Astrocyte (in vitro differentiated cells and primary cell): ENCODE measurements around the gene MOV10L1. TPM values are rescaled to one million over a fixed set of nuclear protein-coding genes. Genes with fewer than 3 reads are reported as not detected.

Source experiments
- DNase-seq: peaks from one replicate; pipeline ENCODE4 v3.0.0-alpha.2; 2010; ENCODE audit warnings: low read depth
- FAIRE-seq: peaks from 2 replicates; lab custom pipeline; 2011; peaks lifted over from hg19 to GRCh38; lab: Jason Lieb, UNC
- H2AFZ ChIP-seq: 2 replicates; pipeline ENCODE4 v1.6.0; 2012; ENCODE audit warnings: low read depth, low read length, inconsistent platforms
- H3K27ac ChIP-seq: 2 replicates; pipeline ENCODE4 v1.5.1; 2011; ENCODE audit warnings: low read depth, low read length, inconsistent platforms
- H3K27me3 ChIP-seq: 2 replicates; pipeline ENCODE4 v1.6.0; 2011; ENCODE audit warnings: low read length, inconsistent platforms; ENCODE audit not compliant: insufficient read depth
- H3K36me3 ChIP-seq: 2 replicates; pipeline ENCODE4 v1.5.1; 2011; ENCODE audit warnings: low read length, inconsistent platforms; ENCODE audit not compliant: insufficient read depth
- H3K4me1 ChIP-seq: 2 replicates; pipeline ENCODE4 v1.5.1; 2011; ENCODE audit warnings: low read length, inconsistent platforms; ENCODE audit not compliant: insufficient read depth
- H3K4me2 ChIP-seq: 2 replicates; pipeline ENCODE4 v1.6.0; 2012; ENCODE audit warnings: low read length, inconsistent platforms
- H3K4me3 ChIP-seq: 2 replicates; pipeline ENCODE4 v1.5.1; 2011; ENCODE audit warnings: low read depth, mild to moderate bottlenecking, low read length, inconsistent platforms; ENCODE audit not compliant: insufficient read depth
- H3K79me2 ChIP-seq: 2 replicates; pipeline ENCODE4 v1.6.0; 2012; ENCODE audit warnings: mild to moderate bottlenecking, low read length, inconsistent platforms; ENCODE audit not compliant: insufficient read depth
- H3K9ac ChIP-seq: 2 replicates; pipeline ENCODE4 v1.6.0; 2012; ENCODE audit warnings: mild to moderate bottlenecking, low read length, inconsistent platforms
- H3K9me3 ChIP-seq: 2 replicates; pipeline ENCODE4 v1.5.1; 2012; ENCODE audit warnings: low read depth, mild to moderate bottlenecking, low read length, inconsistent platforms; ENCODE audit not compliant: insufficient read depth
- H4K20me1 ChIP-seq: 2 replicates; pipeline ENCODE4 v1.6.0; 2012; ENCODE audit warnings: low read length, inconsistent platforms; ENCODE audit not compliant: insufficient read depth
- H3K27ac Mint-ChIP-seq: one replicate; pipeline ENCODE4 v1.8.0; 2021; ENCODE audit warnings: mild to moderate bottlenecking, mixed read lengths; ENCODE audit not compliant: unreplicated experiment
- H3K27me3 Mint-ChIP-seq: one replicate; pipeline ENCODE4 v1.8.0; 2021; ENCODE audit warnings: low read depth, mixed read lengths; ENCODE audit not compliant: unreplicated experiment
- H3K36me3 Mint-ChIP-seq: one replicate; pipeline ENCODE4 v1.8.0; 2021; ENCODE audit warnings: low read depth, mixed read lengths; ENCODE audit not compliant: unreplicated experiment
- H3K4me1 Mint-ChIP-seq: one replicate; pipeline ENCODE4 v1.8.0; 2021; ENCODE audit warnings: low read depth, mixed read lengths; ENCODE audit not compliant: unreplicated experiment
- H3K4me3 Mint-ChIP-seq: one replicate; pipeline ENCODE4 v1.8.0; 2021; ENCODE audit warnings: mild to moderate bottlenecking, moderate library complexity, mixed read lengths; ENCODE audit not compliant: unreplicated experiment
- H3K9me3 Mint-ChIP-seq: one replicate; pipeline ENCODE4 v1.8.0; 2021; ENCODE audit warnings: mild to moderate bottlenecking, mixed read lengths; ENCODE audit not compliant: unreplicated experiment
- EZH2 ChIP-seq: IDR thresholded peaks from 2 replicates; pipeline ENCODE4 v1.6.1; 2012; ENCODE audit warnings: mild to moderate bottlenecking, low read length, inconsistent platforms; ENCODE audit not compliant: insufficient read depth
- total RNA-seq: library from RNA; stranded (reverse); gene quantifications from 2 replicates; pipeline ENCODE4 v1.2.1, GENCODE V29; 2021
- TF ChIP-seq, protein P1 (sequence below): IDR thresholded peaks from 2 replicates; pipeline ENCODE4 v1.5.1; 2011; ENCODE audit warnings: low read depth, mild to moderate bottlenecking, inconsistent platforms, low read length, moderate library complexity; ENCODE audit not compliant: insufficient read depth

The MOV10L1 gene
- total RNA-seq, 1 donor from 2014 or later, result 0.61 TPM

DNA sequence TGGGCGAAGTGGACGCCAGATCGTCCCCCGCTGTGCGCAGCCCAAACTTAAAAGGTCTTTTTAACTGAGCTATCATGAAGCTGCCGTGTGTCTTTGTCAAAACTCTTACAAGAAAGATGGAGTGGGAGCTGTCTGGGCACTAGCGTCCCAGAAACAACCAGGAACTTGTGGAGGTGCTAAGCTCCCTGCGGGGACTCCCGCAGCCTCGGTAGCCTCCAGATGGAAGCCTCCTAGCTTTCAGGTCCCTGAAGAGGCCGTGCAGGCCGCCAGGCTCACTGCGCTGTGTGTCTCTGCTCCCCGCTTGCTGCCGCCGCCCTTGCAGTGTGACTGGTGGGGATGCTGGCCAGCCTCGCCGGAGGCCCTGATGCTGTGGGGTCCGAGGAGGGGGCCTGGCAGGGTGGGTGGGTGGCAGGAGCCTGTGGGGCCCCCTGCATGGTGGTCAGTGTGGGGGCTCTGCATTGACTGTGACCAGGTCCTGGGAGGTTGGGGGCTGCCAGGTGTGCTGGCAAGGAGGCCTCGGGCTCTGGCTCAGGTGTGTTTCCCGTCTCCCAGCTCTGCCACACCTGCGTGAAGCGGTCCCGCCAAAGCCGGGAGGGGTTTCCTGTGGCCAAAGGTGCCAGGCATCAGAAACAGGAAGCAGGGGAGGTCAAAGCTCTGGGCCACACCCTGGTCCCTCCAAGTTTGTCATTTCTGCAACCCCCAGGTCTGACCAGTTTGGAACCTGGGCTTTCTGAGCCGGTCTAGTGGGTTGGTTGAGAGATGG lies 97.1 kb downstream of the MOV10L1 start:
- peaks cover 8% of the 10 kb centered on the region for H3K4me1 Mint-ChIP-seq
- no peaks in the 10 kb centered on the region for H3K9me3 Mint-ChIP-seq
- no peaks in the 10 kb centered on the region for H3K27me3 ChIP-seq
- no peak overlapping the region for H3K27ac ChIP-seq
- no peaks in the 10 kb centered on the region for H3K27me3 Mint-ChIP-seq
- no peak overlapping the region for H2AFZ ChIP-seq
- H3K9ac ChIP-seq, result peak overlapping the region; percentile 71
- DNase-seq (no peak), FAIRE-seq (no peak)
- peaks cover 27% of the 10 kb centered on the region for H3K4me1 ChIP-seq
- no peaks in the 10 kb centered on the region for H3K36me3 ChIP-seq
- peak overlapping the region; percentile 90 for H3K4me2 ChIP-seq
- peaks cover 3% of the 10 kb centered on the region for H3K36me3 Mint-ChIP-seq
- TF ChIP-seq, protein P1, sequence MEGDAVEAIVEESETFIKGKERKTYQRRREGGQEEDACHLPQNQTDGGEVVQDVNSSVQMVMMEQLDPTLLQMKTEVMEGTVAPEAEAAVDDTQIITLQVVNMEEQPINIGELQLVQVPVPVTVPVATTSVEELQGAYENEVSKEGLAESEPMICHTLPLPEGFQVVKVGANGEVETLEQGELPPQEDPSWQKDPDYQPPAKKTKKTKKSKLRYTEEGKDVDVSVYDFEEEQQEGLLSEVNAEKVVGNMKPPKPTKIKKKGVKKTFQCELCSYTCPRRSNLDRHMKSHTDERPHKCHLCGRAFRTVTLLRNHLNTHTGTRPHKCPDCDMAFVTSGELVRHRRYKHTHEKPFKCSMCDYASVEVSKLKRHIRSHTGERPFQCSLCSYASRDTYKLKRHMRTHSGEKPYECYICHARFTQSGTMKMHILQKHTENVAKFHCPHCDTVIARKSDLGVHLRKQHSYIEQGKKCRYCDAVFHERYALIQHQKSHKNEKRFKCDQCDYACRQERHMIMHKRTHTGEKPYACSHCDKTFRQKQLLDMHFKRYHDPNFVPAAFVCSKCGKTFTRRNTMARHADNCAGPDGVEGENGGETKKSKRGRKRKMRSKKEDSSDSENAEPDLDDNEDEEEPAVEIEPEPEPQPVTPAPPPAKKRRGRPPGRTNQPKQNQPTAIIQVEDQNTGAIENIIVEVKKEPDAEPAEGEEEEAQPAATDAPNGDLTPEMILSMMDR, result no peak
- TF ChIP-seq EZH2, result no peak
- H3K79me2 ChIP-seq, result peaks cover 51% of the 10 kb centered on the region
- peak overlapping the region; percentile 10 for H3K27ac Mint-ChIP-seq
- H3K4me3 Mint-ChIP-seq, result peak overlapping the region; percentile 92
- H3K9me3 ChIP-seq, result no peaks in the 10 kb centered on the region
- H3K4me3 ChIP-seq, result peak overlapping the region; percentile 56
- peaks cover 38% of the 10 kb centered on the region for H4K20me1 ChIP-seq

DNA sequence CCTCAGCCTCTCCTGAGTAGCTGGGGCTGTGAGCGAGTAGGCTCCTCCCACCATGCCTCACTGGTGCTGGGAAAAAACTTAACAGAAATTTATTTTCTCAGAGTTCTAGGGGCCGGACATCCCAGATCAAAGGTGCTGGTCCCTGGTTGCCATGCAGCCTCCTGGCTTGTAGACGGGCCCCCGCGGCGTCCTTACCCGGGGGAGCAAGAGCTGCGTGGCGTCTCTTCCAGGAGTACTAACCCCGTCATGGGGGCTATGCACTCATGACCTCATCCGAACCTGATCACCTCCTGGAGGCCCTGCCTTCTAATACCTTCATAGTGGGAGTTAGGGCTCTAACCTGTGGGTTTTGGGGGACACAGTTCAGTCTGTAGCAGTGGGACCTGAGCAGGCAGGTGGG lies 98.5 kb downstream of the MOV10L1 start:
- FAIRE-seq, result no peak
- TF ChIP-seq, protein P1, result no peak
- no peak for TF ChIP-seq EZH2

More for the DNA sequence above, 98.5 kb downstream of the MOV10L1 start:
- no peaks in the 10 kb centered on the region for H3K27me3 ChIP-seq
- Mint-ChIP-seq H3K4me1 (peaks cover 8% of the 10 kb centered on the region), H3K36me3 (peaks cover 3% of the 10 kb centered on the region), H3K27me3 (no peaks in the 10 kb centered on the region), H3K27ac (no peak overlapping the region), H3K9me3 (no peaks in the 10 kb centered on the region), H3K4me3 (peak overlapping the region; percentile 27)
- peaks cover 53% of the 10 kb centered on the region for H4K20me1 ChIP-seq
- H3K4me2 ChIP-seq, result no peak overlapping the region
- no peak for DNase-seq
- H3K4me3 ChIP-seq, result no peak overlapping the region
- H3K27ac ChIP-seq, result no peak overlapping the region
- peaks cover 27% of the 10 kb centered on the region for H3K4me1 ChIP-seq
- H3K9me3 ChIP-seq, result no peaks in the 10 kb centered on the region
- no peak overlapping the region for H2AFZ ChIP-seq
- H3K9ac ChIP-seq, result no peak overlapping the region
- no peaks in the 10 kb centered on the region for H3K36me3 ChIP-seq
- H3K79me2 ChIP-seq, result peaks cover 64% of the 10 kb centered on the region
